CD14-positive monocyte (primary cell): ENCODE data around the gene CSE1L. TPM values are rescaled to one million over a fixed set of nuclear protein-coding genes. Genes with fewer than 3 reads are reported as not detected.

Source experiments
- DNase-seq, 3 donors: peaks; one replicate each; pipeline ENCODE4 v3.0.0-alpha.2; 2011 to 2022
- H2AFZ ChIP-seq: 2 replicates; pipeline ENCODE4 v1.6.0; 2012; ENCODE audit warnings: mild to moderate bottlenecking, low read depth, low read length, inconsistent platforms; ENCODE audit not compliant: insufficient read depth, poor library complexity, severe bottlenecking
- H3K27ac ChIP-seq, 2 donors: 1 replicate in 1 of 2; 2 replicates in 1 of 2; pipeline ENCODE4 v1.5.1; 2012 to 2013; ENCODE audit warnings: low read length in 2 of 2, control low read depth in 1 of 2, inconsistent platforms in 1 of 2, low read depth in 1 of 2, mild to moderate bottlenecking in 1 of 2
- H3K27me3 ChIP-seq, 2 donors: one replicate each; pipeline versions ENCODE4 v1.6.0 to v1.6.1; 2011 to 2013; ENCODE audit warnings: low read length in 2 of 2; ENCODE audit not compliant: control insufficient read depth in 2 of 2, insufficient read depth in 2 of 2
- H3K36me3 ChIP-seq, 2 donors: replicated peaks in 1 of 2; 1 replicate in 1 of 2; 2 replicates in 1 of 2; pipeline versions ENCODE4 v1.5.1 to v1.6.1; 2012 to 2013; ENCODE audit warnings: low read length in 2 of 2, control low read depth in 1 of 2, inconsistent platforms in 1 of 2, mild to moderate bottlenecking in 1 of 2; ENCODE audit not compliant: insufficient read depth in 2 of 2, control insufficient read depth in 1 of 2
- H3K4me1 ChIP-seq, 2 donors: 1 replicate in 1 of 2; 2 replicates in 1 of 2; pipeline versions ENCODE4 v1.5.1 to v1.6.1; 2012 to 2013; ENCODE audit warnings: low read length in 2 of 2, control low read depth in 1 of 2, inconsistent platforms in 1 of 2, mild to moderate bottlenecking in 1 of 2, moderate library complexity in 1 of 2; ENCODE audit not compliant: insufficient read depth in 2 of 2, control insufficient read depth in 1 of 2
- H3K4me2 ChIP-seq: replicated peaks from 2 replicates; pipeline ENCODE3; 2012; ENCODE audit warnings: low read length, moderate library complexity, mild to moderate bottlenecking; ENCODE audit not compliant: poor library complexity, severe bottlenecking; ENCODE audit errors: extremely low read depth
- H3K4me3 ChIP-seq, 3 experiments: fragments of 200-600 bp in 1 of 3; sonication (generic) in 1 of 3; replicated peaks in 1 of 3; 1 replicate in 2 of 3; 2 replicates in 1 of 3; pipeline ENCODE4 v1.5.1; 2011 to 2013; ENCODE audit warnings: low read length in 3 of 3, mild to moderate bottlenecking in 3 of 3, control low read depth in 2 of 3, low read depth in 2 of 3, inconsistent platforms in 1 of 3, moderate library complexity in 1 of 3
- H3K79me2 ChIP-seq: 2 replicates; pipeline ENCODE4 v1.6.0; 2012; ENCODE audit warnings: mild to moderate bottlenecking, control low read depth, inconsistent platforms, low read length, moderate library complexity; ENCODE audit not compliant: insufficient read depth
- H3K9ac ChIP-seq: 2 replicates; pipeline ENCODE4 v1.6.0; 2017; ENCODE audit warnings: low read length, mild to moderate bottlenecking; ENCODE audit not compliant: insufficient read depth, poor library complexity, severe bottlenecking
- H3K9me3 ChIP-seq, 2 donors: replicated peaks in 1 of 2; 1 replicate in 1 of 2; 2 replicates in 1 of 2; pipeline versions ENCODE4 v1.5.1 to v1.6.1; 2012 to 2013; ENCODE audit warnings: low read length in 2 of 2, control low read depth in 1 of 2; ENCODE audit not compliant: control insufficient read depth in 1 of 2, insufficient read depth in 1 of 2
- H4K20me1 ChIP-seq: 2 replicates; pipeline ENCODE4 v1.6.0; 2012; ENCODE audit warnings: mild to moderate bottlenecking, low read length, control low read depth, moderate library complexity; ENCODE audit not compliant: insufficient read depth
- H3K27ac Mint-ChIP-seq, 7 donors: one replicate each; pipeline ENCODE4 v1.8.0; 2020; ENCODE audit warnings: mild to moderate bottlenecking in 7 of 7, mixed read lengths in 7 of 7, moderate library complexity in 6 of 7, inconsistent platforms in 2 of 7
- H3K27me3 Mint-ChIP-seq, 3 donors: one replicate each; pipeline ENCODE4 v1.8.0; 2021 to 2022; ENCODE audit warnings: low read depth in 3 of 3, mild to moderate bottlenecking in 3 of 3, mixed read lengths in 3 of 3, moderate library complexity in 3 of 3, inconsistent platforms in 1 of 3
- H3K36me3 Mint-ChIP-seq, 2 donors: one replicate each; pipeline ENCODE4 v1.8.0; 2020; ENCODE audit warnings: mixed read lengths in 2 of 2, inconsistent platforms in 1 of 2, mild to moderate bottlenecking in 1 of 2
- H3K4me1 Mint-ChIP-seq: one replicate; pipeline ENCODE4 v1.8.0; 2020; ENCODE audit warnings: mild to moderate bottlenecking, mixed read lengths
- H3K4me3 Mint-ChIP-seq, 2 donors: one replicate each; pipeline ENCODE4 v1.8.0; 2020; ENCODE audit warnings: mild to moderate bottlenecking in 2 of 2, mixed read lengths in 2 of 2, moderate library complexity in 1 of 2
- H3K9me3 Mint-ChIP-seq, 7 donors: one replicate each; pipeline ENCODE4 v1.8.0; 2020 to 2022; ENCODE audit warnings: mixed read lengths in 7 of 7, mild to moderate bottlenecking in 6 of 7, moderate library complexity in 6 of 7, inconsistent platforms in 2 of 7
- CTCF ChIP-seq: fragments of 200-600 bp; IDR thresholded peaks from one replicate; pipeline ENCODE4 v1.8.0; 2022; ENCODE audit warnings: antibody characterized with exemption, mild to moderate bottlenecking
- WGBS: methylation state at CpG from one replicate; pipeline ENCODE4 v1.1.5; 2013; ENCODE audit warnings: missing lambda C conversion rate; ENCODE audit not compliant: insufficient coverage; 5-methylcytosine and 5-hydroxymethylcytosine counted together
- intact Hi-C, 2 donors: fragments of 100-400 bp; cut with micrococcal nuclease; formaldehyde crosslinking; loops; one replicate each; pipeline versions ENCODE4 v1.15.0 to v1.15.1; 2023
- polyA plus RNA-seq, 3 donors: library from polyadenylated mRNA; depleted of rRNA in 1 of 3; unstranded in 2 of 3; stranded (reverse) in 1 of 3; fragments of 300-500 nt in 2 of 3; fragments of >200 nt in 1 of 3; fragmentation: Illumina TruSeq in 2 of 3; gene quantifications; 1 replicate in 2 of 3; 2 replicates in 1 of 3; pipeline ENCODE4 v1.2.3, GENCODE V29; 2012 to 2021

The CSE1L gene
- polyA plus RNA-seq, 3 donors = 8.5 to 22.0 (median 19.4) TPM

DNA sequence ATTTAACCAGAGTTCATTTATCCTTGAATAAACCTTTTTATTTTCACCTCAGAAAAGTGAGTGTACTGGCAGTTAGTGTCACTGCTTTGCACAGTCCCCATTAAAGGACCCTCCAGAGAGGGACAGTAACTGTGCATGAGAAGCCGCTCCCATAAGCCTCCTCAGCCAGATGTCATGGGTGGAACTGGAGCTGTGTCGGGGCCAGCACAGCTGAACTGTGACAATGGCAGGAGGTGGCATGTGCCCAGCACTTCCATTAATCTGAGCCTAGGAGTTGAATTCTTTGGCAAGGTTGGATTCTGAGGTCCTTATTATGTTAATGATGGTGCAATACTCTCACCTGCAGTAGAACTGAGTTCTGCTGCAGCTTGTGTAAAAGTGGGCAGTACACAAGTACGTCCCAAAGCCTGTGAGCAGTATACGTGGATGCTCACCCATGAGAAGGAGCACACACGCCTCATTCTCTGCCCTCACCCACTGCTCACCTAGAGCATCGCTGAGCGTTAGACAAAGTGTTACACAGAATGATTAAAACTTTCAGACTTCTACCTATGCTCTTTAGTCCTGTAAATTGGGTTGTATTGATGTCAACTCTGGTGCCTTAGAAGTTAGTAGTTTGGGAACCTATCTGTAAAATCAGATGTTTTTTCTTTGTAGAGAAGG lies 11.9 kb upstream of the CSE1L start:
- WGBS = 100% methylated on average over 4 of the region's 7 CpGs
- DNase-seq = no peak
- H3K4me1 ChIP-seq = peaks cover 24% of the 10 kb centered on the region in 2 donors
- H3K27ac ChIP-seq = no peak overlapping the region
- no peaks in the 10 kb centered on the region for H3K9me3 ChIP-seq
- H3K4me2 ChIP-seq = no peak overlapping the region
- no peak for TF ChIP-seq CTCF
- Mint-ChIP-seq H3K4me3 (no peak overlapping the region), H3K9me3 (no peaks in the 10 kb centered on the region), H3K27ac (no peak overlapping the region), H3K36me3 (peaks cover 48 to 63% of the 10 kb centered on the region in 2 donors), H3K4me1 (peaks cover 23% of the 10 kb centered on the region), H3K27me3 (peaks cover 0 to 2% (median 0%) of the 10 kb centered on the region in 3 donors)
- no peak overlapping the region for H3K4me3 ChIP-seq
- H2AFZ ChIP-seq = no peak overlapping the region
- H3K9ac ChIP-seq = no peak overlapping the region
- H3K79me2 ChIP-seq = no peaks in the 10 kb centered on the region
- H3K36me3 ChIP-seq = peaks cover 40 to 66% of the 10 kb centered on the region in 2 donors
- no peaks in the 10 kb centered on the region for H3K27me3 ChIP-seq
- intact Hi-C loops = no loop called here
- no peaks in the 10 kb centered on the region for H4K20me1 ChIP-seq

- Histone ChIP-seq H3K27ac (peak overlapping the region; percentile 47 to 73), H3K4me2 (peak overlapping the region; percentile 51), H4K20me1 (no peaks in the 10 kb centered on the region), H3K9me3 (no peaks in the 10 kb centered on the region), H3K9ac (peak overlapping the region; percentile 11), H3K36me3 (peaks cover 21 to 33% of the 10 kb centered on the region in 2 donors), H2AFZ (peak overlapping the region; percentile 1), H3K4me1 (peaks cover 26 to 29% of the 10 kb centered on the region in 2 donors), H3K4me3 (peak overlapping the region in 1 of 3 experiments; percentile 53), H3K27me3 (no peaks in the 10 kb centered on the region), H3K79me2 (no peaks in the 10 kb centered on the region)
- Mint-ChIP-seq H3K9me3 (no peaks in the 10 kb centered on the region), H3K27me3 (peaks cover 0 to 2% (median 1%) of the 10 kb centered on the region in 3 donors), H3K4me1 (peaks cover 28% of the 10 kb centered on the region), H3K36me3 (peaks cover 33 to 36% of the 10 kb centered on the region in 2 donors), H3K4me3 (peak overlapping the region; percentile 53 to 73), H3K27ac (peak overlapping the region; percentile 64 to 93 (median 88))
- DNase-seq = peak; percentile 53 to 58 (median 54)
- intact Hi-C loops = no loop called here
- WGBS = 0% methylated on average over 3 of the region's 3 CpGs
- no peak for TF ChIP-seq CTCF
These were observed 8.1 kb upstream of the CSE1L start for GRCh38 chr20:49037962-49038387.
